AG08395 (cell line): ENCODE results near the gene ZNF688.
A peak's percentile ranks its signal among the peaks of the same experiment; 100 is the strongest.
"Not testable (repeated sequence)": the region's sequence is repeated elsewhere in the genome, so short reads cannot be mapped to it uniquely, and the experiment has no call there.

Experiments
- DNase-seq: peaks from one replicate; pipeline ENCODE4 v3.0.0; 2012; ENCODE audit warnings: mixed read lengths, low spot score

The ZNF688 gene

DNA sequence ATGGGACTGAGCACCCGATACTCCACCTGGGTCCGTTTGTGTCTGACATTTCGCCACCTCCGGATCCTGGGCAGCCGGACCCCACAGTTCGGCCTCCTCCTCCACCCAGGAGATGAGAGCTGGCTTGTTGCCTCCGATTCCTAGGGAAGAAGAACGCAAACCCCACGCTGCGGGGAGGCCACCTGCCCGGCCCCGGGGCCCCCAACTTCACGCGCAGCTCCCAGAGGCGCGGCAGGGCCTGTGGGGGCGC is 13.9 kb downstream of the ZNF688 start:
- no peak for DNase-seq

- DNase-seq, result no peak
Measured at GRCh38 chr16:30556125-30556473, 15.4 kb downstream of the ZNF688 start.

GRCh38 chr16:30555315-30556124 is 16.0 kb downstream of the ZNF688 start:
- DNase-seq, result no peak

DNA sequence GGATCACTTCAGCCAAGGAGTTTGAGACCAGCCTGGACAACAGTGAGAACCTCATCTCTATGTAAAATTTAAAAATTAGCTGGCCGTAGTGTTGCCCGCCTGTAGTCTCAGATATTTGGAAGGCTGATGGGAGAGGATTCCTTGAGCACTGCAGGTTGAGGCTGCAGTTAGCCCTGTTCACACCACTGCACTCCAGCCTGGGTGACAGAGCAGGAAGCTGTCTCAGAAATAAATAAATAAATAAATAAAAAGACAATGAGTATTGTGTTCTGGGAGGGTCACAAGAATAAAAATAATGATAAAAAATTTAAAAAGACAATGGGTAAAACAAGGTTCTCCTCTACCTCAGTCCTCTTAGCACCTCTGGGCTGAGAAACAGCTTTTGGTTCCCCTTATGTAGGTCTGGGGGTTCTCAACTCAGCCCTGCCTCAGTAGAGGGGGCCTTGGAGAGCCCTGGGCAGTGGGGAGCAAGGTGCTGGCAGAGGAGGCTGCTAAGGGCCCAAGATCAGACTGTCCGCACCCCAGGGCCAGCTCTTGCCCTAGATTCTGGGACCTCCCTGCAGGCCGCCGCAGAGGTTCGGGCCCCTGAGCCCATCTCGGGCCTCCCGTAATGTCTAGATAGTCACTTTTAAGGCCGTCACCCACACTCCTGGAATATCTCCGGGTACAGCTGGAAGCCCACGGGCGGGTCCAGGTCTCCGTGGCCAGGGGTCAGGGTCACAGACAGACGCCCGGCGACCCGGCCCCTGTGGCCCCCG is 16.8 kb downstream of the ZNF688 start:
- DNase-seq, result no peak

- no peak for DNase-seq
Measured at GRCh38 chr16:30553393-30553899, 18.1 kb downstream of the ZNF688 start.

DNA sequence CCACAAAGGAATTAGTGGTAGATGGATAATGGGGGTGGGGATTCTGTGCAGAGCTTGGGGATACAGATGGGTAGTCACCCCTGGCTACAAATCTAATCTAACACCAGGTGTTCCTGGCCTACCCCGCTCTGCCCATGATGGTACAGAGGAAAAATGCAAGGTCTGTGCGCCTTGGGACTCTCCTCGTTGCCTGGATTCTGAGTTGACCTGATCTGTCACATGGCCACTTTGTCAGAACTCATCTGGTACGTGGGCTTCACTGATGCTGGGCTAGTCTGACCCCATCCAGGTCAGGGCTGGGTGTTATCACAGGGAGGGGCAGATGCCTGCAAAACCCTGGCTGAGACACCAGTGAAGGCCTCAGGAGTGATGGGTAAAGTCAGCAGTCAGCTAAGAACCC is 18.6 kb downstream of the ZNF688 start:
- no peak for DNase-seq

GRCh38 chr16:30551781-30552180 is 19.7 kb downstream of the ZNF688 start:
- DNase-seq, result no peak

GRCh38 chr16:30548416-30549253 is 22.9 kb downstream of the ZNF688 start:
- no peak for DNase-seq

DNA sequence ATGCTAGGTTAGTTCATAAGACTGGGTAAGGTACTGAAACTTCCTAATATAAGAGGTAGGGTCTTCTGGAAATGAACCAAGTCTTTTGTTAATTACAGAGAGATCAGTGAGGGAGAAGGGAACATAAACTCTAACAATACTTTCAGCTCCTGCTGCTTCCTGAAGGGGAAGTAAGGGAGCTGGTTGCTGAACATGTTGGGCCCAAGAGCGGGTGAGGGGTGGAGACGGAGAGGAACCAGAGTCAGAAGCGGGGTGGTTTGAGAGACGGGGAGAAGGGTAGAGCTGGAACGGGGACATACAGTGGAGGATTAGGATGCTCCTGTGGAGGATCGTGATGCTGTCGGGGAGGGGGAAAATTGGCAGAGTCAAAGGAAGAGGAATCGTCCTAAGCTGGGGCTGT is 25.4 kb downstream of the ZNF688 start:
- no peak for DNase-seq

DNA sequence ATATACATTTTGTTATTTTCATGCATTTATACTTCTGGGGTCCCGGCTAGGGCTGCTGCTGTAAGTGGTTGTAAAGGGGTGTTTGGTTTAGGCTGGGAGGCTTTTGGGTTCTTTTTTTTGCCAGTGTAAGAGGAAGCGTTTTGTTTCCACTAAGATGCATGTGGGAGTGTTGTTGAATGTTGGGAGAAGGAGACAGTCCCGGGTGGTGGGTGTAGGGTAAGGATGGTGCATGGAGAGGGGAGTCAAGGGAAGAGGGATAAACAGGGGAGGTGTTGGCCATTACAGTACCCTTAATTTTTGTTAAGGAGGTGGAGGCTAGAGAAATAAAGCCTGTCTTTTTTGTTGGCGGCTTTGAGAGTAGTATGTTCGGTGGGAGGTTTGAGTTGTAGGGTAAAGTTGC is 28.4 kb downstream of the ZNF688 start:
- no peak for DNase-seq

DNA sequence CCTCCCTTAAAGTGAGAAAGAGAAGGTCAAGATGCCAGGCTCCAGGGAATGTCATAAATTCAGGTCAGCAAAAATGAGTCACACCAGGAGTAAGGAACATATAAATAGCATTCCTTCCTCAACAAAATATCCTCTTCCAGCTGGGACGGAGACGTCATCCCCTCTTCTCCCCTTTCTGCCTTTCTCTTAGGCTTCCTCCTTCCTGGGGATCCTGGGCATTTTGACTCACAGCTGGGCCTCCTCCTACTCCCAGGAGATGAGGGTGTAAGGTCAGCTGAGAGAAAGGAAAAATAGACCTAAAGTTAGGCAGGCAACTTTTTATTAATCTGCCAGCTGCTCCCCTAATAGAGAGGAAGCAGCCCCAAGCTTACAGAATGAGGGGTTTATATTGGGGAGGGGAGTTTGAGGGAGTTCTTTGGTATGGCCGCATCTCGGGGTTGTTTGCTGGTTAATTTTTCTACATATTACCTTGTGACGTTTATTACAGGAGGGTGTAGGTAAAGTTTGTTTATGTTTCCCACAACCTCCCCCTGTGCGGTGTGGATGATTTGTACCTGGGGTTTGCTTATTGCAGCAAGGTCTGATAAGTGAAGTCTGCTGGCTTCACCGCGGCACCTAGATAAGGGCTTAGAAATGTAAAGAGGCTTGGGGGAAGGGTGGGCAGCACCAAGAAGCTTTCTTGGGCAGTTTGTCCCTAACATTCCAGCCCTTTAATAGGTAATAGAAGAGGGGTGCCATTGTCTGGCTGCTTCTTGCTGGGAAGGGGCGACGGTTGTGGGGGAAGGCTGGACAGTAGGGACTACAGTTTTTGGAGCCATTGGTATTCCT is 29.8 kb downstream of the ZNF688 start:
- peak; percentile 51 for DNase-seq

GRCh38 chr16:30540916-30541464 is 30.5 kb downstream of the ZNF688 start:
- not testable (repeated sequence) for DNase-seq

DNA sequence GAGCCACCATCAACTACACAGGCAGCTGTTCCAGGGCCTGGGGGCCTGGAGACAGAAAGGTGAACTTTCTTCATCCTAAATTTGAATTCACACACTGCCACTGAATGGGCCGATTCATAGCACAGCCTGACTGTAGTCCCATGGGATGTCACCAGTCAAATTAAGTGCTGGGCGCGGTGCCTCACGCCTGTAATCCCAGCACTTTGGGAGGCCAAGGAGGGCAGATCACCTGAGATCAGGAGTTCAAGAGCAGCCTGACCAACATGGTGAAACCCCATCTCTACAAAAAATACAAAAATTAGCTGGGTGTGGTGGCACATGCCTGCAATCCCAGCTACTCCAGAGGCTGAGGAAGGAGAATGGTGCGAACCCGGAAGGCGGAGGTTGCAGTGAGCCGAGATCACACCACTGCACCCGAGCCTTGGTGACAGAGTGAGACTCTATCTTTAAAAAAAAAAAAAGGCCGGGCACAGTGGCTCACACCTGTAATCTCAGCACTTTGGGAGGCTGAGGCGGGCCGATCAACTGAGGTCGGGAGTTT is 31.5 kb downstream of the ZNF688 start:
- DNase-seq, result not testable (repeated sequence)

DNA sequence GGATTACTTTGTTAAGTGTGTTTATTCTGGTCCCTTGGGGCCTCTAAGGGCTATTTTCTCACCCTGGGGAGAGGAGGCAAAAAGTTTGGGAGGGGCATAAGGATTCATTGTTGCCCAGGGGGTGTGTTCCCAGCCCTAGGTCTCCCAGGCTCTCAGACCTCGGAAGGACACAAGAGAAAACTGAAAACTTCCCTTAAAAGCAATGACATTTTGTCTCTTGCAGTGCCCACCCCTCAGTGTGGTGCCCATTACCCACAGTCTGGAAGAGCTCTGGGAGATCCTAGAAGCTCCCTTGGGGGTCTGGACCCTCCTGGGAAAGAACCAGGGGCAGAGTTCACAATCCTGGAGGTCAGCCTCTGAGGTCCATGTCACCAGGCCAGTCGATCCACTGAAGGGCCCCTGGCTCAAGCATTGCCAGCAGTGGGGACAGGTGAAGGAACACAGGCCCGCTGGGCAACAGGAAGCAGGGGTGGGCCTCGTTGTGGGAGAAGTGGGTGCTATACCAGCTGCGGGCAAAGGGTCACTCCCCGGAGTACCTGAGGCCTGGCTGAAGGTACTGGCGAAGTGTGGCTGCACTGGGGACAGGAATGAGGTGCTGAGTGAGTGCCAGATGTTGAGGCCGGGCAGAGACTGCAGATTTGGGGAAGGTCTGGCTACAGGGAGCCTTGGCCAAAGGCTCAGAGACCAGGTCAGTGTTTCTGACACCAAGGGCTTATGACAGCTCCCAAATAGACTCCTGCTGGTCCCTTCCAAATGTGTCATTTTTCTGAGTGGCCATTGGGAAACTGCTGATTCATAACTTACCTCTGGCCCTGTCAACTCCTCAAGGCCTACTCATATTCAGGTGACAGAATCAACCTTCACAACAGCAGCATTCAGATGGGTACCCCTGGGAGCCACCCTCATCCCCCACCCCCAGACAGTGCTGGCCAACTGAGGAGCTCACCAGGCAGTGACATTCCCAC is 32.2 kb downstream of the ZNF688 start:
- DNase-seq, result no peak

- not testable (repeated sequence) for DNase-seq
Measured at GRCh38 chr16:30536391-30537024, 35.0 kb downstream of the ZNF688 start.

- peak; percentile 81 for DNase-seq
Measured at GRCh38 chr16:30535777-30536190, 35.7 kb downstream of the ZNF688 start.

- DNase-seq, result no peak
Measured at GRCh38 chr16:30535106-30535776, 36.3 kb downstream of the ZNF688 start.

- DNase-seq, result peak; percentile 88
Measured at GRCh38 chr16:30534368-30535105, 37.0 kb downstream of the ZNF688 start, which contains the start of gene ZNF747. Gene ZNF747 (minus strand): TSS chr16:30534858. CDS start chr16:30534679, 179 bp downstream.
